Stimulated activated CD4-positive, alpha-beta T cell treated with anti-CD3 and anti-CD28 coated beads, TNF-alpha, amount 100 ng/mL, for 48 hours (primary cell): ENCODE data around the gene NEU2.
"Not testable (repeated sequence)": the region's sequence is repeated elsewhere in the genome, so short reads cannot be mapped to it uniquely, and the experiment has no call there.

ENCODE experiments used
- DNase-seq, 3 donors: peaks; one replicate each; pipeline ENCODE4 v3.0.0-alpha.2; 2020; ENCODE audit warnings: low read depth in 3 of 3

Gene NEU2

DNA sequence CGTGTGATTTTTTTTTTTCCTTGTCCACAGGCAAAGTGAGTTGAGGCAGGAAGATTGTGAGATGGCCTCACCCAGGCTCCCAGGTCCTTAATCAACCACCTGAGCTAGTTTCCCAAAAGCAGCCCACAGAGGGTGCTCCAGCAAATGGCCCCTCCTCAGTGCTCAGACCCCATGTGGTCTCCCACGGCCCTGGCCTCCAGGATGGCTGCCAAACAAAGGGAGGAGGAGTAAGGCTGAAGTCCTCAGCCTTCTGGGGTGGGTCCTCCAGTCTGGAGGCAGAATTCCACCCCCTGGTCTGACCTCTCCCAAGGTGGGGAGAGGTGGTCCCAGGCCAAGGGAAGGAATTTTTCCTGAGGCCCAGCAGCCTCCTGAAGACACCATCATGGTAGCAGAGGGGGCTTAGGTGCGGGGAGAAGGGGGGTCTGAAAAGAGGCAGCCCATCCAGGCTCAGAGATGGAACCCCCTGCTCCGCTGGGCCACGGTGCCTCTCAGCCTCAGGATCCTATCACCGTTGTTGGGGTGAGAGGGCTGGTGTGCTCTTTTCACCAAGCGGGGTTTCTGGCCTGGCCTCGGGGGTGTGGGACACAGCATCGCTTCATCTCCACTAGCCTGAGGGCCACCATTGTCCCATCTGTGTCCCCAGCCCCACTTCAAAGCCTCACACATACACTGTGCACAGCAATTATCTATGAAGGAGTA is 21.8 kb upstream of the NEU2 start:
- DNase-seq, result no peak

DNA sequence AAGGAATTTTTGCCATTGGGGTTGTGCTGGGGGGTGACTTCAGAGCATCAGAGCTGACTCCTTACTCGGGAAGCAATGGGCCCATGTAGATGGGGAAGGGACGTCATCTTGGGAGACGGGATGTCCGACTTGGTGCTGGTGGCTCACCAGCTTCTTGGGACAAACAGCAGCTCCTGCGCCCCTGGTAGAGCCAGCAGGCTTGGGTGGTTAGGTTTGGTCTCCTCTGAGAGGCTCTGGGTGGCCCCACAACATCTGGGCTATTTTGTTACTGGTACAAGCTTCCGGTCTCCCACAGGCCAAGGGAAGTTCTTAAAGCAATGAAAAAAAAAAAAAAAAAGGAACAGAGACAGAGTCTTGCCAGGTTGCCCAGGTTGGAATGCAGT is 21.2 kb upstream of the NEU2 start:
- DNase-seq, result no peak

DNA sequence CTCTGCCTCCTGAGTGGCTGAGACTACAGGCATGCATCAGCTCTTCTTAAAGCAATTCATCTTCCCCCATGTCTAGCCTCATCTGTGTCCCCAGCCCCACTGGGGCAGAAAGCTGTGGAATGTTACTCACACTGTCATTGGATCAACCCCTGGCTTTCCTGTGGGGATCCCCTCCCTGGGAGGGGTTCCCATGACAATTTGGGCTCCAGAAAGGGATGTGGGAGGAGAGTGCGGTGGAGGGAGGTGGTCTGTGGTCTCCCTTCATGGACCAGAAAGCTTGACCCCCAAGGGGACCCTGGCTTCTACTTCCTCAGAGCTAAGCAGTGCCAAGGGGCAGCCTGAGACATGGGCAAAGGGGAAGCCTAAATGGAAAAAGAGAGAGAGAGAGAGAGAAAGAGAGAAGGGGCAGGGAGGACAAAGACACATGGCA is 20.8 kb upstream of the NEU2 start:
- DNase-seq, result no peak

- no peak for DNase-seq
Observed at GRCh38 chr2:233012301-233012971, 20.0 kb upstream of the NEU2 start.

DNA sequence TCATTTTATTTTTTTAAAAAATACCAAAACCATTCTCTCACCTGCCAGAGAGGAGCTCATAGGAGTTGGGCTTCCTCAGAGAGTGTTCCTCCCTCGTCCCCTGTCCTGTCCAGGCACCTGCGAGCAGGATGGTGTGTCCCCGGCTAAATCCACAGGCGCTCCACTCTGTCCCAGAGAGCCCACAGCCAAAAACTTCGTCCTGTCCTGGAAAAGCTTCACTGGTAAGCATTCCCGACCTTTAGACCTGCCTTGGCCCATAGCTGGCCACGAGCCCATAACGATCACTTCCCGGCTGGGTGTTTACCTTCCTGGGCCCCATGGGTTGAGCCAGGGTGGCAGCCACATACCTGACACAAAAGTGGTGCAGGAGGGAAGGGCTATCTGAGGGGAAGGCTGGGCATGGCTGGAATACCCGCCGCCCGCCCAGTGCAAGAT is 19.4 kb upstream of the NEU2 start, which contains the start of gene NGEF:
TSS of gene NGEF (minus strand) at position 230 of the 435 bp plus-strand sequence. CDS start 38,366 bp downstream, outside the sequence.
- no peak for DNase-seq

- DNase-seq, result no peak
Observed at GRCh38 chr2:233013650-233014049, 18.8 kb upstream of the NEU2 start.

DNA sequence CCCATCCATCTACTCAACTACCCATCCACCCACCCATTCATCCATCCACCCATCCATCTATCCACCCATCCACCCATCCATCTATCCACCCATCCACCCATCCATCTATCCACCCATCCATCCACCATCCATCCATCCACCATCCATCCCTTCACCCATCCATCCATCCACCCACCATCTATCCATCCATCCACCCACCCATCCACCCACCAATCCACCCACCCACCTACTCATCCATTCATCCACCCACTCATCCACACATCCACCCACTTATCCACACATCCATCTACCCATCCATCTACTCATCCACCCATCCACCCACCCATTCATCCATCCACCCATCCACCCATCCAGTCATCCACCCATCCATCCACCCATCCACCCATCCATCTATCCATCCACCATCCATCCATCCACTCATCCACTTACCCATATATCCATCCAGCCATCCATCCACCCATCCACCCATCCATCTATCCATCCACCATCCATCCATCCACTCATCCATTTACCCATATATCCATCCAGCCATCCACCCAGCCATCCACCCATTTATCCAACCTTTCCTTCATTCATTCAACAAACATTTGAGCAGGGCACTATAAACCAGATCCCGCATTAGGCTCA is 17.3 kb upstream of the NEU2 start:
- DNase-seq, result no peak

DNA sequence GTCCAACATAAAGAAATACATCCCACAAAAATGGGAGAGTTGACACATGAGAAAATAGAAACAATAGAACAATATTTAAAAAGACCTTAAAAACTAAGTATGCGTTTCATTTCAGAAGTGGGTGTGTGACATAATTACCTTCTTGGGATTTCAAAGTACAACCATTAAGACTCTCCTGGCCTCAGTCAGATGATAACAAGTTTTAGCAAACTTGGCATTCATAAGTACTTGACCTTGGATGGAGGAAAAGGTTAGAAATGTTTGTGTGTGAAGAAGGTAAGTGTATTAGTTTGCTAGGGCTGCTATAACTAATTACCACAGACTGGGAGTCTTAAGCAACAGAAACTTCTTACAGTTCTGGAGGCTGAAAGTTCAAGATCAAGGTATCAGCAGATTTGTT is 14.5 kb upstream of the NEU2 start:
- DNase-seq, result no peak

GRCh38 chr2:233019610-233020009 is 12.9 kb upstream of the NEU2 start:
- DNase-seq, result not testable (repeated sequence)

- no peak for DNase-seq
Observed at GRCh38 chr2:233020454-233020853, 12.0 kb upstream of the NEU2 start.

- no peak for DNase-seq
Observed at GRCh38 chr2:233021771-233022170, 10.7 kb upstream of the NEU2 start.

- no peak for DNase-seq
Observed at GRCh38 chr2:233022561-233022960, 9.9 kb upstream of the NEU2 start.

DNA sequence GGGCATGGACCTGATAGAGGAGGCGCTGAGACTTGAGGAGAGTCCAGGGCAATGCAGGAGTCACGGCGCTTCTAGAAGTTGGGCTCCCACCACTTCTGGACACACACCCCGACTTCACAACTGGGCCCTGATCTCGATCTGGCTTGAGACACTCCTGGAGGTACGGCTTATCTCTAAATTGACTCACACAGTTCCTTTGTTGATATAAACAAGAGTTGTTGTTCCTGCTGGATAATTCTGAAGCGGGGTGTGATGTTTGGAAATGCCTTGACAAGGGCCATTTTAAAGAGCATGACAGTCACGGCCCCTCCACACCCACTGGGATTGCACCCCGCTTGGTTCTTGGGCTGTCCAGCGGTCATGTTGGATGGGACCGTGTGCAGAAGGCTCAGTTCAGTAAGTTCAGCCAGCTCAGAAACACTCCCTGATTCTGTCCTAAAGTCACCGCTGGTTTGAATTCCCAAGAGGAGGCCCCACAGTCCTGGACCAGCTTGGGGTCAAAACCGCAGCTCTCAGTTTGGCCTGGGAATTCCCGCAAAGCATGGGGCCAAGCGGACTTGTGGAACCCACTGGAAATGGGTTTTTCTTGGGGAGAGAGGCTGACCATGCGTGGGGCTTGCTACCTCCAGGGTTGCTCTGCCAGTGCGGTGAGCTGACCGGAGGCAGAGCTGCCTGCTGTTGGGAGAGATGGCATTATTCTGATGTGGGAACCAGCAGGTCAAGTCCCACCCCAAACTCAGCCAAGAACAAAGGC is 9.3 kb upstream of the NEU2 start:
- DNase-seq, result no peak

DNA sequence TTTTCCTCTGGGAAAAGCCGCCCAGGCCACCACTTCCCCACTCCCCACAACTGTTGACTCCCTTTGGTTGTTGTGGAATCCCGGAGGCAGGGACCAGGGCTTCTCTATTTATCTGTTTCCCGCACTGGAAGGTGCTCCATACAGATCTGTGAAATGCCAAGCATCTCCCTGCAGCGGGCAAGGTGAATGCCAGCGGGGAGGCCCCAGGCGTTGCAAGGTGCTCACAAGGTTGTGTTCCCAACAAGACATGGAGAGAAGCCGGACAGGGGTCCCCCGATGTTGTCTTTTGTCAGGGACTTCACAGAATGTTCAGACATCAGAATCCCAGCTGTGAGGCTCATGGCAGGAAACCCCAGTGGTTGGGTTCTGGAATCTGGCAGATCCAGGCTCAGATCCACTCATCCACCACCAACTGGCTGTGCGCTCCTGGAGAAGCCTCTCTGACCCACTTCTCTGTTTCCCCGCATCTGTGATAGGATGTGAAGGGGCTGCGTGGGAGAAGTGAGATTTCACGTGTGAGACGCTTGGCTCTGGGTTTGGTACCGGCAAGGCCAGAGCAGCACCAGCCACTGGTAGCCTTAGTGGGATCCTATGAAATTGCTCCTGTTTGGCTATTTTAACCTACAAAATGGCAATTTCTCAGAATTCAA is 8.6 kb upstream of the NEU2 start:
- DNase-seq, result no peak

GRCh38 chr2:233025706-233026105 is 6.8 kb upstream of the NEU2 start:
- no peak for DNase-seq

- no peak for DNase-seq
Observed at GRCh38 chr2:233026198-233026813, 6.2 kb upstream of the NEU2 start.

DNA sequence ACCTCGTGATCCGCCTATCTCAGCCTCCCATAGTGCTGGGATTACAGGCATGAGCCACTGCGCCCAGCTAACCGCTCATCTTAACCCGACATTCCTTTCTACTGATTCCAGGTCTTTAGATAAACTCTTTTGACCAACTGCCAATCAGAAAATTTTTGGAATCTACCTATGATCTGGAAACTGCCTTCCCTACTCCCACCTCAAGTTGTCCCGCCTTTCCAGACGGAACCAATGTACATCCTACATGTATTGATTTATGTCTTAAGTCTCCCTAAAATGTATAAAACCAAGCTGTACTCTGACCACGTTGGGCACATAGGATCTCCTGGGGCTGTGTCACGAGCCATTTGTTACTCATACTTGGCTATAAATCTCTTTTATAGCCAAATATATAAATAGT is 3.2 kb upstream of the NEU2 start:
- no peak for DNase-seq

DNA sequence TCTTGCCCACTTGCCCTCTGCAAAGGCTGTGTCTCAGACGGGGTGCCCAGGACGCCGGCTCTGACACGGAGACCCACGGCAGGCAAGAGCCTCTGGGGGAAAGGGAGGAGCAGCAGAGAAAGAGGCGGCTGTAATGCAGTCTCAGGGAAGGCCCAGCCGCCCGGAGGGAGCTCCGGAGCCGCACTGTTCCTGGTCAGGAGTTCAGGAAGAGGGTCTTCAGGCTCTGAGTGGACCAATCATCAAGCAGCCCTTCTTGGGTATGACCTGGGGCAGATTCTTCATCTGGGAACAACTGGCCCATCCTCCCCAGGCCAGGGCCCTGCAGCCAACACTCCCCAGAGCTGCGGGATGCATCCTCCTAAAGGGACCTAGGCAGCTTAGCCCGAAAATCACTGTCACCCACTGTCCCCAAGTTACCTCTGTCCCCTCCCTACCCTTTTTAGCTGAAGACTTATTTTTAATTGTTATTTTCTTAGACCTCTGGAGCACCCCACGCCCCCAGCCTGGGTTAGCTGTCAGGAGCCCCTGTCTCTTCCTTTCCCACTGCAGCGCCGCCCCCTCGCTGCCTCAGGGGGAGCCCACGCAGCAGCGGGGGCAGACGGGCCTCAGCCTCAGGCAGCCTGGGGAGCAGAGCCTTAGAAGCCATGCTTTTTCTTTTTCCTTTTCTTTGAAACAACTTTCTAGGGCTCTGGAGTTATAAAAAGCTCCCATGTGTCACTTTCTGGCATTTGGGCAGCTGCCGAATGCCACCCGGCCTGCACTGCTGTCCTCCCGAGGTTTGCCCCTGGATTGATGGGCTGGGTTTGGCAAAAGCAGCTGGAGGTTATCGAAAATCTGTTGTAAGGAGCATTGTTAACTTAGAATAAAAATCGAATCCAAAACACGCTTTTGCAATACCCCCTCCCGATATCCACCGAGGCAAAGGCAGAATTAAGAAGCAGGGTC is 644 bp upstream of the NEU2 start:
- DNase-seq, result no peak

DNA sequence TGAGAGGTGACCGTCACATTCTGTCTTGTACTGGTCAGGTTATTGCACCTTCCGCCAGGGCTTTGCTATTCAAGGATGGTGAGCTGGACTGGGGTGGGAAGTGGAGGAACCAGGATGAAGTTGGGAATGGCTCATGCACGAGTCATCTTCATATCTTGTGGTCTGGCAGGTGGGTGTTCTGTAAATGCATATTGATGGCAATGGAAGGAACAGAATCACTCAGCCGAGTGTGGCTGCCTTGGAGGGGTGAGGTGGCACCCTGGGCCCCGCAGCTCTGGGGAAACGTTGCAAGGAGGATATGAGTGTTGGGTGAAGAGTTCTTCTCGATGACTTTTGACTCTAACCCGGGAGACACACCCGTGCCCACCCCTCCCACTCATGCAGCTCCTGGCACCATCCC is 1.2 kb downstream of the NEU2 start:
- DNase-seq, result peak in 2 of 3 donors; percentile 21 to 33
